ENCODE measurements around the gene B4GALT6. TPM values are rescaled to one million over a fixed set of nuclear protein-coding genes. Genes with fewer than 3 reads are reported as not detected.

B4GALT6 gene
- total RNA-seq, 4 donors from 2014 or later: 0.40 to 3.0 (median 1.6) TPM

GRCh38 chr18:31631526-31631925 is 52.9 kb downstream of the B4GALT6 start:
- Histone ChIP-seq H3K9me3 (no peaks in the 10 kb centered on the region), H3K4me3 (no peak overlapping the region), H3K27me3 (no peaks in the 10 kb centered on the region), H3K4me1 (no peaks in the 10 kb centered on the region), H3K36me3 (no peaks in the 10 kb centered on the region), H3K27ac (no peak overlapping the region)
- intact Hi-C loops (cut with DNase I; ENCODE audit: low total_unique reads) (no loop called here), in situ Hi-C loops (cut with MboI; ENCODE audit: low pct_ligation_motif_present in 1 of 4, low pct_unique_long_range_greater_than_20kb in 1 of 4, low sequenced_read_pairs in 3 of 4) (no loop called here)
- DNase-seq: no peak
- TF ChIP-seq EP300 (IDR thresholded peaks at IDR 0.05; ENCODE audit: low read depth) (no peak), POLR2A (IDR thresholded peaks at IDR 0.05) (no peak), POLR2AphosphoS5 (IDR thresholded peaks at IDR 0.05) (no peak)
- TF ChIP-seq, protein P1, sequence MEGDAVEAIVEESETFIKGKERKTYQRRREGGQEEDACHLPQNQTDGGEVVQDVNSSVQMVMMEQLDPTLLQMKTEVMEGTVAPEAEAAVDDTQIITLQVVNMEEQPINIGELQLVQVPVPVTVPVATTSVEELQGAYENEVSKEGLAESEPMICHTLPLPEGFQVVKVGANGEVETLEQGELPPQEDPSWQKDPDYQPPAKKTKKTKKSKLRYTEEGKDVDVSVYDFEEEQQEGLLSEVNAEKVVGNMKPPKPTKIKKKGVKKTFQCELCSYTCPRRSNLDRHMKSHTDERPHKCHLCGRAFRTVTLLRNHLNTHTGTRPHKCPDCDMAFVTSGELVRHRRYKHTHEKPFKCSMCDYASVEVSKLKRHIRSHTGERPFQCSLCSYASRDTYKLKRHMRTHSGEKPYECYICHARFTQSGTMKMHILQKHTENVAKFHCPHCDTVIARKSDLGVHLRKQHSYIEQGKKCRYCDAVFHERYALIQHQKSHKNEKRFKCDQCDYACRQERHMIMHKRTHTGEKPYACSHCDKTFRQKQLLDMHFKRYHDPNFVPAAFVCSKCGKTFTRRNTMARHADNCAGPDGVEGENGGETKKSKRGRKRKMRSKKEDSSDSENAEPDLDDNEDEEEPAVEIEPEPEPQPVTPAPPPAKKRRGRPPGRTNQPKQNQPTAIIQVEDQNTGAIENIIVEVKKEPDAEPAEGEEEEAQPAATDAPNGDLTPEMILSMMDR (IDR thresholded peaks at IDR 0.05): no peak
- 96 to 100% methylated on average over 1 of the region's 1 CpG for WGBS, 2 donors (ENCODE audit: low coverage in 1 of 2)

GRCh38 chr18:31630549-31630948 is 53.8 kb downstream of the B4GALT6 start:
- Histone ChIP-seq H3K27ac (no peak overlapping the region), H3K27me3 (no peaks in the 10 kb centered on the region), H3K4me3 (no peak overlapping the region), H3K4me1 (no peaks in the 10 kb centered on the region), H3K36me3 (no peaks in the 10 kb centered on the region), H3K9me3 (no peaks in the 10 kb centered on the region)
- no peak for DNase-seq
- WGBS, 2 donors (ENCODE audit: low coverage in 1 of 2): 96 to 100% methylated on average over 4 of the region's 4 CpGs
- TF ChIP-seq, protein P1 (IDR thresholded peaks at IDR 0.05): no peak
- TF ChIP-seq POLR2AphosphoS5 (IDR thresholded peaks at IDR 0.05) (no peak), EP300 (IDR thresholded peaks at IDR 0.05; ENCODE audit: low read depth) (no peak), POLR2A (IDR thresholded peaks at IDR 0.05) (no peak)
- intact Hi-C loops (cut with DNase I; ENCODE audit: low total_unique reads) (no loop called here), in situ Hi-C loops (cut with MboI; ENCODE audit: low pct_ligation_motif_present in 1 of 4, low pct_unique_long_range_greater_than_20kb in 1 of 4, low sequenced_read_pairs in 3 of 4) (no loop called here)

GRCh38 chr18:31626409-31626808 is 58.0 kb downstream of the B4GALT6 start:
- Histone ChIP-seq H3K27ac (no peak overlapping the region), H3K36me3 (no peaks in the 10 kb centered on the region), H3K4me1 (no peaks in the 10 kb centered on the region), H3K4me3 (no peak overlapping the region), H3K9me3 (no peaks in the 10 kb centered on the region), H3K27me3 (no peaks in the 10 kb centered on the region)
- WGBS, 2 donors (ENCODE audit: low coverage in 1 of 2): 86 to 87% methylated on average over 2 to 6 of the region's 6 CpGs
- intact Hi-C loops (cut with DNase I; ENCODE audit: low total_unique reads): no loop called here
- in situ Hi-C loops (cut with MboI; ENCODE audit: low pct_ligation_motif_present in 1 of 4, low pct_unique_long_range_greater_than_20kb in 1 of 4, low sequenced_read_pairs in 3 of 4): no loop called here
- no peak for DNase-seq
- TF ChIP-seq POLR2A (IDR thresholded peaks at IDR 0.05) (no peak), EP300 (IDR thresholded peaks at IDR 0.05; ENCODE audit: low read depth) (no peak), POLR2AphosphoS5 (IDR thresholded peaks at IDR 0.05) (no peak)
- TF ChIP-seq, protein P1 (IDR thresholded peaks at IDR 0.05): no peak

DNA sequence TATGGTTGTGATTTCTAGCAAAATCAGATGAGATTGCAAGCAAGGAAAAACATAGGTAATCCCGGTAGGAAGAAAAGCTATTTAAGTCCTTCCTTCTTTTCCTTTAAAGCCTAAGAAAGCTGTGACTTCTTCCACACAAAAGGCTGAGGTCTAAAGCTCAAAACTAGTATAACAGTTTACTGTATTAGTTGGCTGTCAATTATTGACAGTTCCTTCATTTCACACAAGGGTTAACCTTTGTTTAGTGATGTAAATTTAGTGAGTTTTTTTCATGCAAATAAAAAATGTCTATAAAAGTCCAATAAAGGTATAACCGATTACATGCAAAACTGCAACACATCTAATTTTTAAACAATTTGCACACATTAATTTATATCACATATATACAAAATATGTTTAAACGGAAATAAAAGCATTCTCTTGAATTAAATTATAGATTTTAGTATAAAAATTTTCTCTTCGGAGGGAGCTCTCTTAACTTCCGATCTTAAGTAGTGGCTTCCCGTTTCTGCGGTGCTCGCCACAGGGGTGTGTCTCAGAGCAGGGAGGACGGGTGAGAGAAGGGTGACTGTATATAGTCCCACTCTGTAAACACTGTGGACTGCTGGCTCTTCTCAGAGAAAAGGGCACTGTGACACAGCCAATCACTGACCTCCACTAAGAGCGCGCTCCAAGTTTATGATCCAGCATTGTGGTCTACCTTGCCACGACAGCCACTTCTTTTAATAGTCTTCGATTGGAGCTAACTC is 59.3 kb downstream of the B4GALT6 start:
- TF ChIP-seq, protein P1 (IDR thresholded peaks at IDR 0.05): no peak
- no peak for TF ChIP-seq POLR2A (IDR thresholded peaks at IDR 0.05)
- TF ChIP-seq EP300 (IDR thresholded peaks at IDR 0.05; ENCODE audit: low read depth): no peak
- no peak for TF ChIP-seq POLR2AphosphoS5 (IDR thresholded peaks at IDR 0.05)
- Histone ChIP-seq H3K9me3 (no peaks in the 10 kb centered on the region), H3K4me3 (no peak overlapping the region), H3K27ac (no peak overlapping the region), H3K4me1 (no peaks in the 10 kb centered on the region), H3K36me3 (no peaks in the 10 kb centered on the region), H3K27me3 (no peaks in the 10 kb centered on the region)
- in situ Hi-C loops (cut with MboI; ENCODE audit: low pct_ligation_motif_present in 1 of 4, low pct_unique_long_range_greater_than_20kb in 1 of 4, low sequenced_read_pairs in 3 of 4): no loop called here
- DNase-seq: peak; percentile 27
- WGBS, 2 donors (ENCODE audit: low coverage in 1 of 2): 59 to 79% methylated on average over 9 to 13 of the region's 13 CpGs
- intact Hi-C loops (cut with DNase I; ENCODE audit: low total_unique reads): no loop called here

Measured in transverse colon (tissue), 4 donors.